ENCODE data around the gene S100A10. TPM values are rescaled to one million over a fixed set of nuclear protein-coding genes. Genes with fewer than 3 reads are reported as not detected.

S100A10 gene
- total RNA-seq, 4 donors from 2014 or later: 152 to 404 (median 235) TPM

- TF ChIP-seq CTCF (IDR thresholded peaks at IDR 0.05; ENCODE audit: low read depth): no peak
These were observed 7.9 kb downstream of the S100A10 start for GRCh38 chr1:151985768-151986167.

GRCh38 chr1:151985270-151985669 lies 8.4 kb downstream of the S100A10 start:
- no peak for TF ChIP-seq CTCF (IDR thresholded peaks at IDR 0.05; ENCODE audit: low read depth)

GRCh38 chr1:151984313-151984956 lies 9.2 kb downstream of the S100A10 start:
- TF ChIP-seq CTCF (IDR thresholded peaks at IDR 0.05; ENCODE audit: low read depth): no peak

- no peak for TF ChIP-seq CTCF (IDR thresholded peaks at IDR 0.05; ENCODE audit: low read depth)
These were observed 11.2 kb downstream of the S100A10 start for GRCh38 chr1:151982300-151983005.

- no peak for TF ChIP-seq CTCF (IDR thresholded peaks at IDR 0.05; ENCODE audit: low read depth)
These were observed 12.5 kb downstream of the S100A10 start for GRCh38 chr1:151981178-151981525.

- TF ChIP-seq CTCF (IDR thresholded peaks at IDR 0.05; ENCODE audit: low read depth): no peak
These were observed 13.1 kb downstream of the S100A10 start for GRCh38 chr1:151980287-151981177.

GRCh38 chr1:151978922-151979321 lies 14.7 kb downstream of the S100A10 start:
- no peak for TF ChIP-seq CTCF (IDR thresholded peaks at IDR 0.05; ENCODE audit: low read depth)

Data from subcutaneous adipose tissue (tissue), 4 donors.